Immature natural killer cell (primary cell): ENCODE data around the gene TMEM18. TPM values are rescaled to one million over a fixed set of nuclear protein-coding genes. Genes with fewer than 3 reads are reported as not detected.

Source experiments
- DNase-seq, 3 donors: peaks; one replicate each; pipeline ENCODE4 v3.0.0; 2022; ENCODE audit warnings: mixed read lengths in 1 of 3
- H3K27ac Mint-ChIP-seq, 6 donors: one replicate each; pipeline ENCODE4 v1.8.0; 2020; ENCODE audit warnings: mixed read lengths in 6 of 6, mild to moderate bottlenecking in 5 of 6, inconsistent platforms in 4 of 6, moderate library complexity in 3 of 6
- H3K27me3 Mint-ChIP-seq, 3 donors: one replicate each; pipeline ENCODE4 v1.8.0; 2020 to 2021; ENCODE audit warnings: low read depth in 3 of 3, mild to moderate bottlenecking in 3 of 3, mixed read lengths in 3 of 3, moderate library complexity in 3 of 3, inconsistent platforms in 1 of 3
- H3K36me3 Mint-ChIP-seq, 3 donors: one replicate each; pipeline ENCODE4 v1.8.0; 2020; ENCODE audit warnings: mixed read lengths in 3 of 3, inconsistent platforms in 2 of 3, mild to moderate bottlenecking in 2 of 3
- H3K4me1 Mint-ChIP-seq, 2 donors: one replicate each; pipeline ENCODE4 v1.8.0; 2020; ENCODE audit warnings: inconsistent platforms in 2 of 2, mild to moderate bottlenecking in 2 of 2, mixed read lengths in 2 of 2, moderate library complexity in 1 of 2
- H3K4me3 Mint-ChIP-seq, 5 donors: one replicate each; pipeline ENCODE4 v1.8.0; 2020; ENCODE audit warnings: mild to moderate bottlenecking in 5 of 5, mixed read lengths in 5 of 5, inconsistent platforms in 3 of 5, moderate library complexity in 3 of 5
- H3K9me3 Mint-ChIP-seq, 6 donors: one replicate each; pipeline ENCODE4 v1.8.0; 2020; ENCODE audit warnings: mild to moderate bottlenecking in 6 of 6, mixed read lengths in 6 of 6, inconsistent platforms in 4 of 6, moderate library complexity in 3 of 6
- polyA plus RNA-seq, 3 donors: library from polyadenylated mRNA; unstranded; fragments of 300-500 nt; fragmentation: Illumina TruSeq; gene quantifications; one replicate each; pipeline ENCODE4 v1.2.3, GENCODE V29; 2021

TMEM18 gene
- polyA plus RNA-seq, 3 donors from 2014 or later = 22.0 to 38.5 (median 37.1) TPM

DNA sequence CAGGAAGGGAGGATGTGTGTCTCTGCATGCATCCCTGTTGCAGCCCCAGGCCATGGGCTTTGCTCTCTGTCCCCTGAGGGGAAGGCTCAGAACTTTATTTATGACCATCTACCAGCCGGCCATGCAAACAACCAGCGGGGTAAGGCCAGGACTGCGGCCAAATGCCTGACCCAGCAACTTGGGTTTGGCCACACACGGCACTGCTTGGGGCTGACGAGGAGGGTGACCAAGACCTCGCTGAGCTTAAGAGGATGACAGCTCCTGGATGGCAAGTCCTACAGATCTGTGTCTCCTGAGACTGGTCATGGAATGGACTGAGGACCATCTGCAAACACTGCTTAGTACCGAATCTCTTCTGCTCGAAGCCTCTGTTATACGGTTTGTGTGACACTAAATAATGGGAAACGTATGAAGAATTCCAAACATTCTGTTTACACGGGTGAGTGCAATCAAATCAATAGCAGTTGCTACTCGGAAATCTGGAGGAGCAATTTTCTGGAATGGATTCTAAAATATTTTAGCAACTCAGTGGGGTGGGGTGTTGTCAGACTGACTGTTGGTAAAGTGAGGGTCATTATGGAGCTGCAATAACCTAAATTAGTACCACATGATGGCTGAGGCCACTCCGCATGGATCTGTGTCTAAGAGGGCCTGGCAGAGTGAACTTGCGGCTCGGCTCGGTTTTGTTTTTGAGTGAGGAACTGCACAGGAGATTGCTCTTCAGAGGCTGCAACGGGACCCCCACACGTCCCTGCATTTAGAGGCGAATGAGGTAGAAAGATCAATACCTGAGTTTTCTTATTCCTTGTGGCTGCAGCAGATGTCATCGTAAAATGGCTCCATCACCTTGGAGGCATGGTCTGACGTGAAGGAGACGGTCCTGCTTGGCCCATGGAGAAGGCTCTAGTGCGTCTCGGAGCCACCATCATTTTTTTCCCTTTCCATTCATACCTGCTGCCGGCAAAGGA, 26.6 kb downstream of the TMEM18 start:
- H3K27ac Mint-ChIP-seq = peak overlapping the region in 1 of 6 donors; percentile 56
- DNase-seq = no peak
- peaks cover 4 to 7% (median 6%) of the 10 kb centered on the region in 3 donors for H3K27me3 Mint-ChIP-seq
- no peaks in the 10 kb centered on the region for H3K9me3 Mint-ChIP-seq
- peaks cover 29 to 33% of the 10 kb centered on the region in 2 donors for H3K4me1 Mint-ChIP-seq
- H3K36me3 Mint-ChIP-seq = no peaks in the 10 kb centered on the region
- H3K4me3 Mint-ChIP-seq = no peak overlapping the region

DNA sequence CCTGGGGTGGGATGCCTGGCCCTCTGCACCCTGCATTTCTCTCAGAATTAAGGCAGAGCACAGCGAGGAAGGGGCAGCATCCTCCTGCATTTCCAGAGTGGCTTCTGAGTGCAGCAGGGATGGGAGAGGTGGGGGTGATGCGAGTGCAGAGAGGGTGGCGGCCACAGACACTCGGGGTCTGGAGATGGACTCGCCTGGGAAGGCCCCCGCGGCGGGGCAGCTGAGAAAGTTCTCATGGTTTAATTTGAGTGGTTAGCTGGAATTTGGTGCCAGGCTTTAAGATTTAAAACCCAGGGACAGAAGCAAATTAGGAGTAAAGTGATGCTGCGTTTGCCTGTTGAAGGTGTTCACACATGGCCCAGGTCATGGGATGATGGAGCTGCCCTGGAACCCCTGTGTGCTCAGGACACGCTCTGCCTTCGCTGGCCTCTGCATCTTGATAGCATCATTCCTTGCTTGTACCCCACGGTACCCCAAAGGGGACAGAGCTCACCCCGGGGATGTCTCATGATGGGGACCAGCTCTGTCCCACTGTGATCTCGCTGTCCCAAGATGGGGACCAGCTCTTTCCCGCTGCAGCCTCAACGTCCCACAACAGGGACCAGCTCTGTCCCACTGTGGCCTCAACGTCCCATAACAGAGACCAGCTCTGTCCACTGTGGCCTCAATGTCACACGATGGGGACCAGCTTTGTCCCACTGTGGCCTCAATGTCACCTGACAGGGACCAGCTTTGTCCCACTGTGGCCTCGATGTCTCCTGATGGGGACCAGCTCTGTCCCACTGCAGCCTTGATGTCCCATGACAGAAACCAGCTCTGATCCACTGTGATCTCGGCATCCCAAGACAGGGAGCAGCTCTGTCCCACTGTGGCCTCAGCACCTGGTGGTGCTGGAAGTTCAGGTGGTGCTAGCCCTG, 27.5 kb downstream of the TMEM18 start:
- peaks cover 4 to 9% (median 6%) of the 10 kb centered on the region in 3 donors for H3K27me3 Mint-ChIP-seq
- no peak overlapping the region for H3K27ac Mint-ChIP-seq
- H3K9me3 Mint-ChIP-seq = no peaks in the 10 kb centered on the region
- H3K36me3 Mint-ChIP-seq = no peaks in the 10 kb centered on the region
- DNase-seq = no peak
- peaks cover 20 to 23% of the 10 kb centered on the region in 2 donors for H3K4me1 Mint-ChIP-seq
- H3K4me3 Mint-ChIP-seq = no peak overlapping the region

DNA sequence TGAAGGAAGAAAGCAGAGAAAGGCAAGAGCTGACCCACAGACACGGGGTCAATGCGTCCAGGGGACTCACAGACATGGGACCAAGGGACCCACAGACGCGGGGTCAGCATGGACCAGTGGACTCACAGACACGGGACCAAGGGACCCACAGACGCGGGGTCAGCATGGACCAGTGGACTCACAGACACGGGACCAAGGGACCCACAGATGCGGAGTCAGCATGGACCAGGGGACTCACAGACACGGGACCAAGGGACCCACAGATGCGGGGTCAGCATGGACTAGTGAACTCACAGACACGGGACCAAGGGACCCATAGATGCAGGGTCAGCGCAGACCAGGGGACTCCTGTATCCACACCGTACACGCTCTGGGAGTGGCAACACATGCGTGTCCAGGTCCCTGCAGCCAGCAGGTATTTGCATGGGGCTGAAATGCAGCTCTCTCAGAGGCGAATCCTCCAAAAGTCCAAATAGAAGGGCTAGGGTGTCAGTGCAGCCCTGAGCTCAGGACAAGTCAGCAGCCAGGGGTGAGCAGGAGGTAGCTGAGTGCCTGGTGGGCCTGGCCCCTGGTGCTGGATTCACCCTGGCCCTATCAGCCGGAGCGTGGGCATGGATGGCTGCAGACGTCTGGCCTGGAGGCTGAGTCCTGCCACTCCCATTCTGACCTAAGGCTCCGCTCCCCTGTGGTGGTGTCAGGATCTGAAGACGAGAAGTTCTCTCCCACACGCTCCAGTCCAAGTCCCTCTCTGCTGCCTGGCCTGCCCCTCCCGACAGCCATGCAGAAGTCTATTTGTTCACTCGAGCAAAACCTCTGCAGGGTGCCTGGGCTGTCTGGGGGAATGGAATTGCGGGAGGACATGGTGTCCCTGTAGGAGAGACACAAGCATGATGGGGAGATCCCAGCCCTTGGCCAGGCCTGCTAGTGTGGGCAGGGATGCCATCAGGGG, 28.5 kb downstream of the TMEM18 start:
- no peak overlapping the region for H3K27ac Mint-ChIP-seq
- peaks cover 4 to 6% (median 6%) of the 10 kb centered on the region in 3 donors for H3K27me3 Mint-ChIP-seq
- DNase-seq = no peak
- peaks cover 12 to 14% of the 10 kb centered on the region in 2 donors for H3K4me1 Mint-ChIP-seq
- no peaks in the 10 kb centered on the region for H3K36me3 Mint-ChIP-seq
- no peak overlapping the region for H3K4me3 Mint-ChIP-seq
- no peaks in the 10 kb centered on the region for H3K9me3 Mint-ChIP-seq

DNA sequence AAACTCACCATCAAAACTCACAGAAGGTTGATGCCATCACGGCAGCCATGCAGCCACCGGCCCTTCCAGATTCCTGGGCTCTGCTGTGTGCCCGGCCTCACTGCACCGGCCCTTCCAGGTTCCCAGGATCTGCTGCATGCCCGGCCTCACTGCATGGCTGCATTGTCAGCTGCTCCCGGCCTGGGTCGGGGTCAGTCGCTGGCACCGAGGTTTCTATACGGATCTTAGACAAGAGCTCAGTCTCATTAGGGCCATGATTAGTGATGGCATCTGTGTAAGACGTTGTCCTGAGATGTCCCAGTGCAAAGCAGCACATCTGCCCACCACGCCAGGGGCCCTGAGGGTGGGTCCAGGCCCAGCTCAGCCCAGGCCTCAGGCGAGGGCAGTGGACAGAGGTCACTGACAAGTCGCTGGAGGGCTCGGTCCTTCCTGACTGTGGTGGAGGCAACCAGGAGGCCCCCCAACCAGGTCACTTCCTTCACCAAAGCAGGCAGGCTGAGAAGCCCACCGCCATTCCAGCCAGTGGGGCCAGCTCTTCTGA, 29.4 kb downstream of the TMEM18 start:
- H3K9me3 Mint-ChIP-seq = no peaks in the 10 kb centered on the region

DNA sequence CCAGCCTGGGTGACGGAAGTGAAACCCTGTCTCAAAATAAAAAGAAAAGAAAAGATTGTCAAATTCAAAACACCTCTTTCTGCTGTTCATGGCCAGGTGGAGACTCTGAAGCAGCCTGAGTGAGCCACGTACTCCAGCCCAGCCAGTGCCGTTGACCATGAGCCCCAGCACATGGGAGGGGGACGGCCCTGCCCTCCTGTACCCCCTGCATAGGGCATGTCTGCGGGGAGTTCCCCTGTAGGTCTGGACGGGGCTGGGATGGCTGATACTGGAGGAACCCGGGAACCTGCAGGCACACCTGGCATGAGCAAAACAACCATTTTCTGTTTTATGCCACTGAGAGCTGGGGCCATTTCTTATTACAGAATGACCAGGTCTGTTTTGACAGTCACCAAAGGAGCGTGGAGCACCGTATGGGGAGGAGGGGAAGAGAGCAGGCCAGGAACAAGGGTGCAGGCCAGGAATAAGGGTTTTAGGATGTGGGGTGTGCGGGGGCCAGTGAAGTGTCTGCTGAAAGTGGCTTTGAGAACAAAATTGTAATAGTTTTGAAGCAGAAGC, 30.1 kb downstream of the TMEM18 start:
- no peak overlapping the region for H3K4me3 Mint-ChIP-seq
- peaks cover 0 to 1% of the 10 kb centered on the region in 2 donors for H3K4me1 Mint-ChIP-seq
- H3K27ac Mint-ChIP-seq = peak overlapping the region in 1 of 6 donors; percentile 79
- peaks cover 4 to 6% (median 6%) of the 10 kb centered on the region in 3 donors for H3K27me3 Mint-ChIP-seq
- no peaks in the 10 kb centered on the region for H3K36me3 Mint-ChIP-seq
- H3K9me3 Mint-ChIP-seq = no peaks in the 10 kb centered on the region
- DNase-seq = no peak

More for the DNA sequence above, 29.4 kb downstream of the TMEM18 start:
- no peak for DNase-seq
- peaks cover 4 to 6% (median 6%) of the 10 kb centered on the region in 3 donors for H3K27me3 Mint-ChIP-seq
- no peaks in the 10 kb centered on the region for H3K36me3 Mint-ChIP-seq
- no peak overlapping the region for H3K27ac Mint-ChIP-seq
- peaks cover 4% of the 10 kb centered on the region in 2 donors for H3K4me1 Mint-ChIP-seq
- no peak overlapping the region for H3K4me3 Mint-ChIP-seq

DNA sequence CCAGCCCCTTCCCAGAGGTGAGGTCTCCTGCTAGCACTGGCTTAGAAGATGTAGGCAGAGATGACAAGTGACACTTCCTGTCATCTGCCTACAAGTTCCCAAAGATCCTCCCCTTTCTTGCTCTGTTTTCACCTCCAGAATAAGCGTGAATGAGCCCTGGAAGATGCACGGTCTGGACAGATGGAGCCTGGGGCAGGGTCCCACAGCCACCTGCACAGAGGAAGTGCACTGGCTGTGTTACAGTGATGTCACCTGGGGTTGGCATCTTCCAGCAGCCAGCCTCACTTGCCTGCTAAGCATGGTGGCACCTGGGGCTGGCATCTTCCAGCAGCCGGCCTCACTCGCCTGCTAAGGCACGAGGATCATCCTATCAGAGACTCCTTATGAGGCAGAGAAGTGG, 32.3 kb downstream of the TMEM18 start:
- no peak overlapping the region for H3K27ac Mint-ChIP-seq
- peaks cover 3 to 10% (median 6%) of the 10 kb centered on the region in 3 donors for H3K27me3 Mint-ChIP-seq
- no peak overlapping the region for H3K4me3 Mint-ChIP-seq
- H3K4me1 Mint-ChIP-seq = no peaks in the 10 kb centered on the region
- no peaks in the 10 kb centered on the region for H3K9me3 Mint-ChIP-seq
- no peaks in the 10 kb centered on the region for H3K36me3 Mint-ChIP-seq
- no peak for DNase-seq

DNA sequence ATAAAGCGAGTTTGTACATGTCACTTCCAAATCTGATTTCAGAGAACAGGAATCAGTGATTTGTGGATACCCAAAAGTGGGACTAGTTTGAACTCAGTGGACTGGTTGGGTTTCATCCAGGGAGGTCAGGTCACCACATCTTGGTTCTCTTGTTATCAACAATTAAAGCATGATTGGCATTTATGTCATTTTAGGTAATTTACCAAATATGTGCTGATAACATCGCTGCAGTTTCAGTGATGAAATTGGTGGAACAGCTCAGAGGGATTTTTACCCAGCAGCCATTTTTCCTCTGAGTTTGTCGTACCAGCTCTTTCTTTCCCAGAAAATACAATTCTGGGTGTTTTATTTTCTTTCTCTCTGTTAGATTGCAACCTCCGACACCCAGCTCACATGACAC, 33.4 kb downstream of the TMEM18 start:
- Mint-ChIP-seq H3K4me1 (no peaks in the 10 kb centered on the region), H3K27ac (no peak overlapping the region), H3K27me3 (peaks cover 3 to 8% (median 4%) of the 10 kb centered on the region in 3 donors), H3K4me3 (no peak overlapping the region), H3K36me3 (no peaks in the 10 kb centered on the region), H3K9me3 (no peaks in the 10 kb centered on the region)
- DNase-seq = no peak

DNA sequence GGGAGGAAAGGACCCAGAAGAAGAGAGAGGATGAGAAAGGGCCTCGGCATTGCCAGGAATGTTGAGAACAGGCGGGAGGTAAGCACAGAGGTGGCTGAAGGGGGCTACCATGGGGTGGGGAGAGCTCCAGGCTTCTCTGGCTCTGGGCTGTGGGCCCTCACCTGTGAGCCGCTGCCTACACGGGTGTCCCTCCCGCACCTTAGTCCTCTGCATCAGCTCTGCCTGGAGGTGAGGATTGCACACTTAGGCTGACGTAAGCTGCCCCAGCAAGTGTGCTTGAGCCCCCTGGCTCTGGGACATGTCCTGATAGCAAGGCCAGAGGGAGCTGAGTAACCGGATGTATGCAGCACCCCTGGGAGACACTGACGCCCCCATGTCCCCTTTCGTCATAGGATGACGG, 33.9 kb downstream of the TMEM18 start:
- DNase-seq = no peak
- Mint-ChIP-seq H3K9me3 (no peaks in the 10 kb centered on the region), H3K36me3 (no peaks in the 10 kb centered on the region), H3K4me3 (no peak overlapping the region), H3K27ac (no peak overlapping the region), H3K27me3 (peaks cover 3 to 8% (median 4%) of the 10 kb centered on the region in 3 donors), H3K4me1 (no peaks in the 10 kb centered on the region)

DNA sequence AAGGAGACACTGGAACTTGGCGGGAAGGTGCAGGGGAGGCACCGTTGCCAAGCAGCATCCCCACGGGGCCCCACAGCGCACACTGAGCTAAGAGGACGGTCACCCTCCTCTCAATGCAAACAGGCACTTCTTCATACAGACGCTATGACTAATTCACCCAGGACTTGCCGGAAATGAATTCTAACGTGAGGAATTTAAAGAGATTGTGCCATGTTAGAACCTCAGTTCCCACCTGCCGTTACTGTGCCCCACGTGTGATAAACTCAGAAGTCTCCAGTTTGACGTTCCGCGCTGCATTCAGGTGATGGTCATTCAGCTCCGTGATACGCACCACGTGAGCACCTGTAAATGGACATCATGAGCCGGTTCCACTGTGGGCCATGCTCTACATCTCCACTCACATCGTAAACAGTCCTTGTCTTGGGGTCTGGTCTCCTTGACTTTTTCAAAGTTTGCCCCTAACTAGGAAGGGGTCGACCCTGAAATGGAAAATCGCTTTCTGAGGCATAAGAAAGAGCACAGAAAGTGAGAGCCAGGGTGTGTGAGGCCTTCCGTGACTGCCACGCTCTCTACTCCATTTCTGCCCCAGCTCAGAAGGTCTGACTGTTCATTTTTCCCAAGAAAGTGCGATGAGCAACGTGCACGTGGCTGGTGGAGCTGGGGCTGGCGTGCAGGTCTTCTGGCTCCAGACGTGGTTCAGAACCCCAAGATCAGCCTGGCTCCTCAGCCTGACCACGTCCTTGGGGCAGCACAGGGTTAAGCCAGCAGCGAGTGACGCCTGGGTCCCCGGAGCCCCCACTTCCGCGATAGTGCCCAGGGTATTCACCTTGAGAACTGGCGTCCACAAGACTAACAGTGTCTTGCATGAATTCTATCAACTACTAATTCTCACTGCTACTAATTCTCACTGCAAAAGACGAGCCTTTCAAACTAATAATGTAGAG, 35.1 kb downstream of the TMEM18 start:
- H3K4me1 Mint-ChIP-seq = peaks cover under 1% of the 10 kb centered on the region in 2 donors
- no peak for DNase-seq
- no peaks in the 10 kb centered on the region for H3K9me3 Mint-ChIP-seq
- H3K4me3 Mint-ChIP-seq = no peak overlapping the region
- no peak overlapping the region for H3K27ac Mint-ChIP-seq
- H3K36me3 Mint-ChIP-seq = no peaks in the 10 kb centered on the region
- H3K27me3 Mint-ChIP-seq = peaks cover 3 to 6% (median 3%) of the 10 kb centered on the region in 3 donors

DNA sequence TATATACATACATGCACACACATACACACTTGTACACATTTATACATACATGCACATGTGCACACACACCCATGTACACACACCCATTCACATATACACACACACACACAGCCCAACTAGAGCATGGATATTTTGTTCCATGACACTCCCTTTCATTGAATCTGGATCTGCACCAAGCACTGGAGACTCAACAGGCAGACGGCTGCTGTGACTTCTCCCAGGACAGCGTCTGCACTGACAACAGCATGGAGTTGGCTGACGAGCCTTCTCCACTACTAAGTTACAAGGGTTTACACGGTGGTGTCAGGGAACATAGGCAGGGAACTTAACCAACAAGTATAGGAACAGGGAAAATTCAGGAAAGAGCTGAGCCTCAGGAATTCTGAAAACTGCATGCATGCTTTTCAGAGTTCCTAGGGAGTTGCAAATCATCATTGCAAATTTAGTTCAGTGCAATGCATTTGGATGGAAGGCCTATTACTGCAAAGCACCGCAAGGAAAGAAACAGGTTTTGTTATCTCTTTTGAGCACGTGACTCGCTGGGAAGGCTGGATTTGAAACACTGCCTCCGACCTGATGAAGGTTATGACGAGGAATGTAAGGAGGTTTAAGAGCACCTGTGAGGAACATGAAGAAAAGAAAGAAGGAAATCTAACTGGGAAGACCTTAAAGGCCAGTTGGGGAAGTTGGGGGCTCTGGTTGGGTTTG, 35.9 kb downstream of the TMEM18 start:
- Mint-ChIP-seq H3K27ac (no peak overlapping the region), H3K27me3 (peaks cover 0 to 6% (median 2%) of the 10 kb centered on the region in 3 donors), H3K9me3 (no peaks in the 10 kb centered on the region), H3K4me1 (peaks cover 4 to 5% of the 10 kb centered on the region in 2 donors), H3K36me3 (no peaks in the 10 kb centered on the region), H3K4me3 (no peak overlapping the region)
- DNase-seq = no peak

DNA sequence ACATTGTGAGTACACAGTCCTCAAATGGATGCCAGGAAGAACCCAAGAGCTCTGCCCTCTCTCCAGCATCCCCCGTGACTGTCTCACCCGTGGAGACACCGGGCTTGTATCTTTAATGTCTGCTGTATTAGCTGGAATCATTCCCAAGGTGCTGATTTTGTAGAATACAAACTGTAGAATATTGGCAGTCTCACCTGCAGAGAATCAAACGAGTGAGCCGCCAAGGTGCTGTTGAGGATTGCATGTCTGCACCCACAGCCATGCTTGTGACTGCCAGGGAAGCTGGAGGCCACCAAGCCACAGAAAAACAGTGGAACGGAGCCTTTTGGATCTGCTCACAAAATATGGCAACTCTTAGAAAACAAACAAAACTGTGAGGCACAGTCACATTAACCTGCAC, 37.5 kb downstream of the TMEM18 start:
- H3K36me3 Mint-ChIP-seq = no peaks in the 10 kb centered on the region
- no peak for DNase-seq
- peaks cover 5% of the 10 kb centered on the region in 2 donors for H3K4me1 Mint-ChIP-seq
- no peaks in the 10 kb centered on the region for H3K9me3 Mint-ChIP-seq
- no peak overlapping the region for H3K27ac Mint-ChIP-seq
- H3K27me3 Mint-ChIP-seq = peaks cover 0 to 6% (median 2%) of the 10 kb centered on the region in 3 donors
- no peak overlapping the region for H3K4me3 Mint-ChIP-seq
